Thyroid gland (tissue), 4 donors: Measurements from ENCODE around the gene SNRK.

Experiments
- CTCF ChIP-seq, 6 experiments: fragments of 200-600 bp in 3 of 6; fragments of 450-650 bp in 3 of 6; sonication (generic) in 3 of 6; IDR thresholded peaks; one replicate each; pipeline ENCODE4 v1.5.1; 2016 to 2019; ENCODE audit warnings: antibody characterized with exemption in 6 of 6, mild to moderate bottlenecking in 2 of 6, inconsistent platforms in 1 of 6, moderate library complexity in 1 of 6
- POLR2A ChIP-seq, 2 donors: fragments of 450-650 bp; IDR thresholded peaks; one replicate each; pipeline ENCODE4 v1.6.1; 2017; ENCODE audit warnings: antibody characterized with exemption in 2 of 2, mild to moderate bottlenecking in 2 of 2, moderate library complexity in 1 of 2

GRCh38 chr3:43249405-43249804 lies 36.9 kb upstream of the SNRK start:
- TF ChIP-seq CTCF (IDR thresholded peaks at IDR 0.05) (no peak), POLR2A (IDR thresholded peaks at IDR 0.05) (no peak)
